ENCODE results near the gene AMFR.
A peak's percentile ranks its signal among the peaks of the same experiment; 100 is the strongest.

DNA sequence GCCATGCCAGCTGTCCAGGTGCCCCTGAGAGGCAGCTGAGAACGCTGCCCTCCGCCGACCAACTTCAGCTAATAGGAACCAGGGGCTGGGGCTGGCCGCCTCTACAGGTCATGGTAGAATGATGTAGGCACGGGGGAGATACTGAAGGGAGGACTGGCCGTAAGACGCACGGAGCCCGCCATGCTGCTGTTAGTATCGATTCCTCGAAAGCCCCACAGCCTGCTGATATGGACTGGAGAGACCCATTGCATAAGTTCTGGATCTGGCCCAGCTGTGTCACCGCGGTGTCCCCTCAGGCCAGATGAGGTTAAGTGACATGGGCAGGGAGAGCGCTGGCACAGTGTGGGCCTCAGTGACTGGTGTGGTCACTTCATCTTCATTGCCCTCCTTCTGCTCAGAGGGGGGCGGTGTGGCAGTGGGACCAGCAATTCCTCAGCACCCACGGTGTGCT is 75.6 kb downstream of the AMFR start:
- TF ChIP-seq, protein P1, sequence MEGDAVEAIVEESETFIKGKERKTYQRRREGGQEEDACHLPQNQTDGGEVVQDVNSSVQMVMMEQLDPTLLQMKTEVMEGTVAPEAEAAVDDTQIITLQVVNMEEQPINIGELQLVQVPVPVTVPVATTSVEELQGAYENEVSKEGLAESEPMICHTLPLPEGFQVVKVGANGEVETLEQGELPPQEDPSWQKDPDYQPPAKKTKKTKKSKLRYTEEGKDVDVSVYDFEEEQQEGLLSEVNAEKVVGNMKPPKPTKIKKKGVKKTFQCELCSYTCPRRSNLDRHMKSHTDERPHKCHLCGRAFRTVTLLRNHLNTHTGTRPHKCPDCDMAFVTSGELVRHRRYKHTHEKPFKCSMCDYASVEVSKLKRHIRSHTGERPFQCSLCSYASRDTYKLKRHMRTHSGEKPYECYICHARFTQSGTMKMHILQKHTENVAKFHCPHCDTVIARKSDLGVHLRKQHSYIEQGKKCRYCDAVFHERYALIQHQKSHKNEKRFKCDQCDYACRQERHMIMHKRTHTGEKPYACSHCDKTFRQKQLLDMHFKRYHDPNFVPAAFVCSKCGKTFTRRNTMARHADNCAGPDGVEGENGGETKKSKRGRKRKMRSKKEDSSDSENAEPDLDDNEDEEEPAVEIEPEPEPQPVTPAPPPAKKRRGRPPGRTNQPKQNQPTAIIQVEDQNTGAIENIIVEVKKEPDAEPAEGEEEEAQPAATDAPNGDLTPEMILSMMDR (IDR thresholded peaks at IDR 0.05; ENCODE audit: low read depth, low read length, missing input control) = no peak
- no peak for TF ChIP-seq RAD21 (IDR thresholded peaks at IDR 0.05)
- TF ChIP-seq TAF1 (conservative IDR thresholded peaks at IDR 0.05) = no peak
- peak; percentile 17 for TF ChIP-seq SP1 (IDR thresholded peaks at IDR 0.05)

All from liver (tissue), 3 donors.